Activated T-cell treated with anti-CD3 and anti-CD28 coated beads, Interleukin-2, amount 50 U/mL, for 1 hour (primary cell): ENCODE measurements around the gene SCGB1C1.
A peak's percentile ranks its signal among the peaks of the same experiment; 100 is the strongest.
"Not testable (repeated sequence)": the region's sequence is repeated elsewhere in the genome, so short reads cannot be mapped to it uniquely, and the experiment has no call there.

ENCODE experiments used
- DNase-seq: peaks from one replicate; pipeline ENCODE4 v3.0.0-alpha.2; 2020

Gene SCGB1C1

GRCh38 chr11:192674-193128, at the start of gene SCGB1C1:
Gene SCGB1C1, plus strand, starts transcription at chr11:193078. Its CDS starts 22 bp downstream, at chr11:193100.
- not testable (repeated sequence) for DNase-seq

- not testable (repeated sequence) for DNase-seq
Measured at GRCh38 chr11:180242-180641, 12.6 kb upstream of the SCGB1C1 start.

DNA sequence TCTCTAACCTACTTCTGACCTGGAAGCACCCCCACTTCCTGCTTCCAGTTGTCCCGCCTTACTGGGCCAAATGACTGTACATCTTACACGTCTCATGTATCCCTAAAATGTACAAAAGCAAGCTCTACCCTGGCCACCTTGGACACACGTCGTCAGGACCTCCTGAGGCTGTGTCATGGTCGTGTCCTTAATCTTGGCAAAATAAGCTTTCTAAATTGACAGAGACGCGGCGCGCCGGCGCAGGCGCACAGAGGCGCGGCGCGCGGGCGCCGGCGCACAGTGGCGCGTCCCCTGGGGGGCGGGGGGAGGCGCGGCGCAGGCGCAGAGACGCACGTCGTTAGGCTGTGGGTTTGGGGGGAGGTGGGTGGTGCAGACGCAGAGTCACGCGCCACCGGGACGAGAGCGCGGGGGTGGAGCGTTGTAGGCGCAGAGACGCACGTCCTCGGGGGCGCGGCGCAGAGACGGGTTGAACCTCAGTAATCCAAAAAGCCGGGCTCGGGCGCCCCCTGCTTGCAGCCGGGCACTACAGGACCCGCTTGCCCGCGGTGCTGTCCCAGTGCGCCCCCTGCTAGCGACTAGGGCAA, 3.6 kb upstream of the SCGB1C1 start:
- DNase-seq: peak; percentile 19

DNA sequence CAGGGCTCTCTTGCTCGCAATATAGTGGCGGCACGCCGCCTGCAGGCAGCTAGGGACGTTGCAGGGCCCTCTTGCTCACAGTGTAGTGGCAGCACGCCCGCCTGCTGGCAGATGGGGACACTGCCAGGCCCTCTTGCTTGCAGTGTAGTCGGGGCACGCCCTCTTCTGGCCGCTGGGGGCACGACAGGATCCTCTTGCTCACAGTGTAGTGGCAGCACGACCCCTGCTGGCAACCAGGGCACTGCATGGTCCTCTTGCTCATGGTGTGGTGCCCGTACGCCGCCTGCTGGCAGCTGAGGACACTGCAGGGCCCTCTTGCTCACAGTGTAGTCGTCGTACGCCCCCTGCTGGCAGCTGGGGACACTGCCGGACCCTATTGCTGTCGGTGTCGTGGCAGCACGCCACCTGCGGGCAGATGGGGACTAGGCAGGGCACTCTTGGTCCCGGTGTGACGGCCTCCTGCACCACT, 3.0 kb upstream of the SCGB1C1 start:
- peak; percentile 37 for DNase-seq

DNA sequence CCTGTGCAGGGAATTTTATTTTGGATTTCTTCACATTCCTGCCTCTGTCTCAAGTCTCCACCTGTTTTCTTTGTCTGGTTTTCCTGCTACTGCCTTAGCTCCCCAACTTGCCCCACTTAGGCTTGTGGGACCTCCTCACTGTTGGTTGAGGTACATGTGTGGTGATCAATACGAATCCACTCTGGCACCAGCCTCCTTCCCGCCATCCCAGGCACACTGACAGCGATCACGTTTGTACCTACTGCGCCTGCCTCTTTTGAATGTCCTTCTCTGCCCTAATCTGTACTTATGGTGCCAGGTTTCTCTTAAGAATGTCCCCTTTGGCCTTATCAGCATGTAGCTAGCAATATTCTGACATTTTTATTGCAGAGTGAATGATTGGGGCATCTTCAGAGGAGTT, 2.3 kb upstream of the SCGB1C1 start:
- DNase-seq: peak; percentile 16

DNA sequence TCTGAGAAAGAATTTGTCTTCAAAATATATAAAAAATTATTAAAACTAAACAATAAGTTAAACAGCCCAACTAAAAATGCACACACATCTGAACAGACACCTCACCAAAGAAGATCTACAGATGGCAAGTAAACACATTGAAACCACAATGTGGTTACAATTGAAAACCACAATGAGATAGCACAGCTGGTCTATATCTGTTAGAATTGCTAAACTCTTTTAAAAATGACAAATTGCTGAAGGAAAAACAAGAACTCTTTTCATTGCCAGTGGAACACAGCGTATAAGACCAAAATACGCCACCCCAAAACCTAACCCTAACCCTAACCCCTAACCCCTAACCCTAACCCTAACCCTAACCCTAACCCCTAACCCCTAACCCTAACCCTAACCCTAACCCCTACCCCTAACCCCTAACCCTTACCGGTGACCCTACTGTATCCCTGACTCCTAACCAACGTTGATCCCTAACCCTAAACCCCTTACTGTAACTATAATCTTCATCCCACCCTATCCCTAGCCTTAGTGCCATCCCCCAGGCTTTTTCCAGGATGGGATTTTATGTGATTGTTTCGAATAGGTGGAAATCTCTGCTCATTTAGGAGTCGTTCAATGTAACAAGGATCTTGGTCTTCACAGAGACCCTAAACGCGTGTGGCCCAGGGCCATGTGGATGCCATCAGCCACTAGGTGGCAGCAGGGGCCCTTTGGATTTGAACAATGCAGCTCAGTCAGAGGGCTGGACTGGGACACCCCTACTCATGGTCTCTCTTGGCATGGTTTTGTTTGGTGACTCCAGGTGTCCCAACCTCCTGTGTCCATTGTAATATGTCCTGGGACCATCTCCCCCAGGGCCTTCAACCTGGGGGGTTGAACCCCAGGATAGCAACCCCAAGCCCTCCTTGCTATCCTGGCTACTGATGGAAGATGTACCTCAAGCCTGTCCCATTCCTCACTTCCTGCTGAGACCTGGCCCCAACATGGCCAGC, 1.1 kb upstream of the SCGB1C1 start:
- peak; percentile 76 for DNase-seq

DNA sequence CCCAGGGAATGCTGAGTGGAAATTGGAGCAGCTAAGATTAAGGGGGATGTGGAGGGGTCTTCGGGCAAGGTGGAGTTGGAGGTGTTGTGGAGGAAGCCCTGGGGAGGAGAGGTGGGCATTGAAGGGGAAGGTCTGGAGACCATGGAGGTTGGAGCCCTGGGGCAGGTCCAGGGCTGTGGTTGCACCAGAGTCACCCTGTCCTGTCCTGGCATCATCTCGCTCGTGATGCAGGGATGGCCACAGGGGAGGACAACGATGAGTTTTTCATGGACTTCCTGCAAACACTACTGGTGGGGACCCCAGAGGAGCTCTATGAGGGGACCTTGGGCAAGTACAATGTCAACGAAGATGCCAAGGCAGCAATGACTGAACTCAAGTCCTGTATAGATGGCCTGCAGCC, 603 bp downstream of the SCGB1C1 start:
- DNase-seq: peak; percentile 12

GRCh38 chr11:196786-197731, 4.2 kb downstream of the SCGB1C1 start:
- no peak for DNase-seq

GRCh38 chr11:197741-198235, 4.9 kb downstream of the SCGB1C1 start:
- DNase-seq: peak; percentile 17

DNA sequence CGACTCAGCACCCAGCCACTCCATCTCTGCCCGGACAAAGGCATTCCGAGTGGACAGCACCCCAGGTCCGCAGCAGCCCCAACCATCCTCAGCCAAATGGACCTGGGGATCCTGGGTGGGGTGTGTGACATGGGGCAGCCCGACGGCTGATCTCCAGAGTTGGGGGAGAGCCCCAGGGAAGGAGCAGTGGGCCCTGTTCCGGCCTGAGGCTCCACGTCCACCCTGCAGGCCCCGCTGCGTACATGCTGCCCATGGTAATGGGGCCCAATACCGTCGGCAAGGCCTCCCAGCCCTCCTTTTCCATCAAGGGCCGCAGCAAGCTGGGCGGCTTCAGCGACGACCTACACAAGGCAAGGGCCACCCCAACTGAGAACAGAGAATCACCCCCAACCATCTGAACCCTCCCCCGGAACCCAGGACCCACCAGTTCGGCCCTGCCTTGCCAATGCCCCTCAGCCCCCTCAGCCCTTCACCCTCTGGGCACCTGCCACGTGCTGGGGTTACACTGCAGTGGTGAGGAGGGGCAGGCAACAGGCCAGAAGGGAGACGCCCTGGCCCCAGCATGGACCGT, 5.4 kb downstream of the SCGB1C1 start:
- peak; percentile 15 for DNase-seq

DNA sequence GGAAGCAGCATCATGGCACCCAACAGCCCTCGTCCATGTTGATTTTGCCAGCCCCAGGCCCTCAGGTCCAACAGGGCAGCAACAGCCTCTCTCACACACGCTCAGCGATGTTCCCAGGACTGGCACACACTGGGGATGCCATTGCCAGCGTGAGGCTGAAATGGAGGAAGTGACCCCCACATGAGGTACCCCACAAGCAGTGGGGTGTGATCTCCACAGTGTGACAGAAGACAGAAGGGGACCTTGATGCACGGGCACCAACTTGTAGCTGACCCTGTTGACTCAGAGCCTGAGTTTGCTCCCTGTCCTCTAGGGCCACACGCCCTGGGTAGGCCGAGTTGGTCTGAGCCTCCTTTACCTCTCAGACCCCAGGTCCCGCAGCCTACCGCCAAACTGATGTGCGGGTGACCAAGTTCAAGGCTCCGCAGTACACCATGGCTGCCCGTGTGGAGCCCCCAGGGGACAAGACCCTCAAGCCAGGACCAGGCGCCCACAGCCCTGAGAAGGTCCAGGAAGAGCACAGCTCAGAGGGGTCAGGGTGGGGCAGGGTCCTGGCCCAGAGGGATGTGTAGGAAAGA, 6.2 kb downstream of the SCGB1C1 start:
- DNase-seq: peak; percentile 14

DNA sequence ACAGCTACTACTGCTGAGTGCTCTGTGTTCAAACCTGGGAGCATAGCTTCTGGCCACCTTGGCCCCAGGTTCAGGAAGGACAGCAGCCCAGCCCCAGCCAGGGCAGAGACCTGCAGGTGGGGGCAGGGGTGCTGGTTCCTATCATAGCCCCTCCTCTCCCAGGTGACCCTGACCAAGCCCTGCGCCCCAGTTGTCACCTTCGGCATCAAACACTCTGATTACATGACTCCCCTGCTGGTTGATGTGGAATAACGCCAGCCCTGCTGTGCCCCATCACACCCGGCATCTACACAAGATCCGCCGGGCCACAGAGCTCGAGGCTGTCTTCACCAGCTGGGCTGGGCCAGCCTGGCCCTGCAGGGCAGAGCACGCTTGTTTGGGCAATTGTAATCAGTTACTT, 6.9 kb downstream of the SCGB1C1 start:
- DNase-seq: no peak

DNA sequence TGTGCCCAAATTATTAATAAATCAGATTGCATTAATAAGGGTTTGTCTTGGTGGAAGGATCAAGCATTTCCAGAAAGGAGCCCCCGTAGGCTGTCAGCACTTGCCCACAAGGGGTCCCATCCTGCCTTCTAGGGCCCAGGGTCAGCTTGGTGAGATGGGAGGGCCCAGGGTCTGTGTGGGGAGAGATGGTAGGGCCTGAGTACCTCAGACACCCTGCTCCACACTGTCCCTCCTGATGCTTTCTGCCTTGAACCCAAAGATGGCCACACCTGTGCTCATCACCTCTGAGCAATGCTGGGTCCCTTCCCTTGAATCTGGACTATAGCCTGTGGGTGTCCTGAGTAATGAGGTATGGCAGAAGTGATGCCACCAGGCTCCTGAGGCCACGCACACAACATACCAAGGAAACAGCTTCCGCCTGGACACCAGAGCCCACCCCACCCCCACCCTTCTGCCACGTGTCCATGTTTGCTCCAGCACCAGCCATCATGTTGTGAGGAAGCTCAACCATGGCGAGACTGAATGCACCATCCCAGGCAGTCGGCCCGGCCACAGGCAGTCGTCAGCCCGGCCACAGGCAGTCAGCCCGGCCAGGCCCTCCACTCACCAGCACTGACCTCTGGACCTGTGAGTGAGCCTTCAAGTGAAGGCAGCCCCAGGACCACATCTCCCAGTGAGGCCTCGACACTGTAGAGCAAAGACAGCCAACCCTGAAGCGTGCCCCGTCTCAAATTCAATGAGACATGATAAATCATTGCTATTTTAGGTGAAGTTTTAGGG, 7.5 kb downstream of the SCGB1C1 start:
- DNase-seq: no peak

GRCh38 chr11:201966-202365, 9.1 kb downstream of the SCGB1C1 start:
- no peak for DNase-seq

- no peak for DNase-seq
Measured at GRCh38 chr11:202490-202889, 9.6 kb downstream of the SCGB1C1 start.

- DNase-seq: no peak
Measured at GRCh38 chr11:203056-203944, 10.4 kb downstream of the SCGB1C1 start.

- no peak for DNase-seq
Measured at GRCh38 chr11:203945-204586, 11.2 kb downstream of the SCGB1C1 start.

GRCh38 chr11:204587-205109, 11.8 kb downstream of the SCGB1C1 start:
- DNase-seq: no peak
